ENCODE measurements around the gene CDK17.
"Not testable (repeated sequence)": the region's sequence is repeated elsewhere in the genome, so short reads cannot be mapped to it uniquely, and the experiment has no call there.

Gene CDK17

GRCh38 chr12:96404696-96405095 lies 4.5 kb upstream of the CDK17 start:
- Histone ChIP-seq H3K79me1 (ENCODE audit: low read length) (no peaks in the 10 kb centered on the region), H3K23ac (ENCODE audit: low read length) (no peak overlapping the region), H2BK15ac (replicated peaks; ENCODE audit: low read depth) (no peak overlapping the region), H3K9ac (ENCODE audit: low read length) (no peak overlapping the region), H3K56ac (ENCODE audit: low read length) (no peak overlapping the region), H2AK5ac (ENCODE audit: low read length) (no peak overlapping the region), H4K5ac (ENCODE audit: low read length) (no peak overlapping the region), H2BK5ac (ENCODE audit: low read length) (no peak overlapping the region), H4K8ac (ENCODE audit: low read depth, low read length) (no peak overlapping the region), H3K36me3 (ENCODE audit: control insufficient read depth, insufficient read depth, low read length) (no peaks in the 10 kb centered on the region), H3K4me1 (ENCODE audit: control insufficient read depth, low read depth, low read length) (peaks cover 3% of the 10 kb centered on the region), H3K4me3 (ENCODE audit: low read length) (no peak overlapping the region), H3K18ac (ENCODE audit: low read length) (no peak overlapping the region), H2BK120ac (ENCODE audit: low read depth, low read length) (no peak overlapping the region), H3K27ac (ENCODE audit: low read depth, low read length) (no peak overlapping the region), H3K4me2 (ENCODE audit: low read length) (no peak overlapping the region), H3K79me2 (ENCODE audit: control insufficient read depth, insufficient read depth, low read length) (no peaks in the 10 kb centered on the region), H3K4ac (ENCODE audit: low read depth, low read length) (no peak overlapping the region), H3K27me3 (ENCODE audit: insufficient read depth, low read length, poor library complexity) (no peaks in the 10 kb centered on the region)
- DNase-seq, result no peak
- no CpG with 5 or more reads among the region's 3 CpGs for WGBS (ENCODE audit: extremely low coverage, insufficient coverage, low lambda C conversion rate)

GRCh38 chr12:96403870-96404269 lies 3.6 kb upstream of the CDK17 start:
- no peaks in the 10 kb centered on the region for H3K36me3 ChIP-seq (ENCODE audit: control insufficient read depth, insufficient read depth, low read length)
- no peak overlapping the region for H2AK5ac ChIP-seq (ENCODE audit: low read length)
- no peak overlapping the region for H4K5ac ChIP-seq (ENCODE audit: low read length)
- H3K27me3 ChIP-seq (ENCODE audit: insufficient read depth, low read length, poor library complexity), result no peaks in the 10 kb centered on the region
- no CpG with 5 or more reads among the region's 1 CpG for WGBS (ENCODE audit: extremely low coverage, insufficient coverage, low lambda C conversion rate)
- H3K79me2 ChIP-seq (ENCODE audit: control insufficient read depth, insufficient read depth, low read length), result peaks cover 6% of the 10 kb centered on the region
- H2BK120ac ChIP-seq (ENCODE audit: low read depth, low read length), result no peak overlapping the region
- H2BK5ac ChIP-seq (ENCODE audit: low read length), result no peak overlapping the region
- H3K4ac ChIP-seq (ENCODE audit: low read depth, low read length), result no peak overlapping the region
- H4K8ac ChIP-seq (ENCODE audit: low read depth, low read length), result no peak overlapping the region
- H3K23ac ChIP-seq (ENCODE audit: low read length), result no peak overlapping the region
- H3K4me1 ChIP-seq (ENCODE audit: control insufficient read depth, low read depth, low read length), result peaks cover 3% of the 10 kb centered on the region
- H3K18ac ChIP-seq (ENCODE audit: low read length), result no peak overlapping the region
- no peak overlapping the region for H3K27ac ChIP-seq (ENCODE audit: low read depth, low read length)
- no peak overlapping the region for H3K56ac ChIP-seq (ENCODE audit: low read length)
- no peak for DNase-seq
- H3K4me3 ChIP-seq (ENCODE audit: low read length), result no peak overlapping the region
- no peak overlapping the region for H3K9ac ChIP-seq (ENCODE audit: low read length)
- H3K79me1 ChIP-seq (ENCODE audit: low read length), result peaks cover 2% of the 10 kb centered on the region
- H3K4me2 ChIP-seq (ENCODE audit: low read length), result no peak overlapping the region
- H2BK15ac ChIP-seq (replicated peaks; ENCODE audit: low read depth), result no peak overlapping the region

GRCh38 chr12:96402522-96402921 lies 2.3 kb upstream of the CDK17 start:
- not testable (repeated sequence) for H3K56ac ChIP-seq (ENCODE audit: low read length); H3K27me3 ChIP-seq (ENCODE audit: insufficient read depth, low read length, poor library complexity); H2BK15ac ChIP-seq (replicated peaks; ENCODE audit: low read depth); H3K18ac ChIP-seq (ENCODE audit: low read length); H2BK5ac ChIP-seq (ENCODE audit: low read length); H4K8ac ChIP-seq (ENCODE audit: low read depth, low read length); H4K5ac ChIP-seq (ENCODE audit: low read length); H3K4ac ChIP-seq (ENCODE audit: low read depth, low read length); H3K27ac ChIP-seq (ENCODE audit: low read depth, low read length); H3K4me1 ChIP-seq (ENCODE audit: control insufficient read depth, low read depth, low read length); H3K9ac ChIP-seq (ENCODE audit: low read length); H3K36me3 ChIP-seq (ENCODE audit: control insufficient read depth, insufficient read depth, low read length); H3K79me1 ChIP-seq (ENCODE audit: low read length); H3K23ac ChIP-seq (ENCODE audit: low read length); H2AK5ac ChIP-seq (ENCODE audit: low read length); H2BK120ac ChIP-seq (ENCODE audit: low read depth, low read length); DNase-seq; H3K4me2 ChIP-seq (ENCODE audit: low read length); H3K4me3 ChIP-seq (ENCODE audit: low read length)
- WGBS (ENCODE audit: extremely low coverage, insufficient coverage, low lambda C conversion rate), result no CpG with 5 or more reads among the region's 8 CpGs
- H3K79me2 ChIP-seq (ENCODE audit: control insufficient read depth, insufficient read depth, low read length), result peaks cover 14% of the 10 kb centered on the region

GRCh38 chr12:96402061-96402460 lies 1.8 kb upstream of the CDK17 start:
- Histone ChIP-seq H3K4me2 (ENCODE audit: low read length) (no peak overlapping the region), H3K27me3 (ENCODE audit: insufficient read depth, low read length, poor library complexity) (no peaks in the 10 kb centered on the region), H3K56ac (ENCODE audit: low read length) (no peak overlapping the region), H3K23ac (ENCODE audit: low read length) (no peak overlapping the region), H4K5ac (ENCODE audit: low read length) (no peak overlapping the region), H3K36me3 (ENCODE audit: control insufficient read depth, insufficient read depth, low read length) (no peaks in the 10 kb centered on the region), H2AK5ac (ENCODE audit: low read length) (no peak overlapping the region), H4K8ac (ENCODE audit: low read depth, low read length) (no peak overlapping the region), H3K79me1 (ENCODE audit: low read length) (peaks cover 2% of the 10 kb centered on the region), H3K9ac (ENCODE audit: low read length) (no peak overlapping the region), H3K4me1 (ENCODE audit: control insufficient read depth, low read depth, low read length) (peaks cover 3% of the 10 kb centered on the region), H3K27ac (ENCODE audit: low read depth, low read length) (no peak overlapping the region), H2BK5ac (ENCODE audit: low read length) (no peak overlapping the region), H3K4ac (ENCODE audit: low read depth, low read length) (no peak overlapping the region), H2BK15ac (replicated peaks; ENCODE audit: low read depth) (no peak overlapping the region), H3K79me2 (ENCODE audit: control insufficient read depth, insufficient read depth, low read length) (peaks cover 14% of the 10 kb centered on the region), H3K18ac (ENCODE audit: low read length) (no peak overlapping the region), H3K4me3 (ENCODE audit: low read length) (no peak overlapping the region), H2BK120ac (ENCODE audit: low read depth, low read length) (no peak overlapping the region)
- DNase-seq, result peak; percentile 32
- no CpG with 5 or more reads among the region's 6 CpGs for WGBS (ENCODE audit: extremely low coverage, insufficient coverage, low lambda C conversion rate)

GRCh38 chr12:96401076-96401871 lies 1.0 kb upstream of the CDK17 start:
- peak overlapping the region; percentile 46 for H3K4me3 ChIP-seq (ENCODE audit: low read length)
- no peaks in the 10 kb centered on the region for H3K36me3 ChIP-seq (ENCODE audit: control insufficient read depth, insufficient read depth, low read length)
- H2BK5ac ChIP-seq (ENCODE audit: low read length), result no peak overlapping the region
- peaks cover 2% of the 10 kb centered on the region for H3K79me1 ChIP-seq (ENCODE audit: low read length)
- H3K27ac ChIP-seq (ENCODE audit: low read depth, low read length), result no peak overlapping the region
- H3K23ac ChIP-seq (ENCODE audit: low read length), result no peak overlapping the region
- no peak overlapping the region for H4K5ac ChIP-seq (ENCODE audit: low read length)
- H3K4me2 ChIP-seq (ENCODE audit: low read length), result peak overlapping the region; percentile 93
- H3K27me3 ChIP-seq (ENCODE audit: insufficient read depth, low read length, poor library complexity), result no peaks in the 10 kb centered on the region
- H3K79me2 ChIP-seq (ENCODE audit: control insufficient read depth, insufficient read depth, low read length), result peaks cover 14% of the 10 kb centered on the region
- peak overlapping the region; percentile 86 for H3K56ac ChIP-seq (ENCODE audit: low read length)
- peak; percentile 53 for DNase-seq
- peaks cover 3% of the 10 kb centered on the region for H3K4me1 ChIP-seq (ENCODE audit: control insufficient read depth, low read depth, low read length)
- H2BK15ac ChIP-seq (replicated peaks; ENCODE audit: low read depth), result no peak overlapping the region
- no peak overlapping the region for H2BK120ac ChIP-seq (ENCODE audit: low read depth, low read length)
- WGBS (ENCODE audit: extremely low coverage, insufficient coverage, low lambda C conversion rate), result no CpG with 5 or more reads among the region's 18 CpGs
- peak overlapping the region; percentile 46 for H3K9ac ChIP-seq (ENCODE audit: low read length)
- no peak overlapping the region for H3K4ac ChIP-seq (ENCODE audit: low read depth, low read length)
- no peak overlapping the region for H4K8ac ChIP-seq (ENCODE audit: low read depth, low read length)
- H3K18ac ChIP-seq (ENCODE audit: low read length), result no peak overlapping the region
- no peak overlapping the region for H2AK5ac ChIP-seq (ENCODE audit: low read length)

- no peak overlapping the region for H3K27ac ChIP-seq (ENCODE audit: low read depth, low read length)
- H2AK5ac ChIP-seq (ENCODE audit: low read length), result no peak overlapping the region
- no peak overlapping the region for H2BK15ac ChIP-seq (replicated peaks; ENCODE audit: low read depth)
- DNase-seq, result peak; percentile 19
- H2BK120ac ChIP-seq (ENCODE audit: low read depth, low read length), result no peak overlapping the region
- peaks cover 2% of the 10 kb centered on the region for H3K79me1 ChIP-seq (ENCODE audit: low read length)
- H3K27me3 ChIP-seq (ENCODE audit: insufficient read depth, low read length, poor library complexity), result no peaks in the 10 kb centered on the region
- H3K18ac ChIP-seq (ENCODE audit: low read length), result no peak overlapping the region
- H3K4me2 ChIP-seq (ENCODE audit: low read length), result peak overlapping the region; percentile 93
- WGBS (ENCODE audit: extremely low coverage, insufficient coverage, low lambda C conversion rate), result no CpG with 5 or more reads among the region's 20 CpGs
- no peak overlapping the region for H3K4ac ChIP-seq (ENCODE audit: low read depth, low read length)
- H3K4me3 ChIP-seq (ENCODE audit: low read length), result peak overlapping the region; percentile 46
- H3K4me1 ChIP-seq (ENCODE audit: control insufficient read depth, low read depth, low read length), result peaks cover 3% of the 10 kb centered on the region
- H3K23ac ChIP-seq (ENCODE audit: low read length), result no peak overlapping the region
- H2BK5ac ChIP-seq (ENCODE audit: low read length), result no peak overlapping the region
- peak overlapping the region; percentile 86 for H3K56ac ChIP-seq (ENCODE audit: low read length)
- no peaks in the 10 kb centered on the region for H3K36me3 ChIP-seq (ENCODE audit: control insufficient read depth, insufficient read depth, low read length)
- H3K9ac ChIP-seq (ENCODE audit: low read length), result peak overlapping the region; percentile 46
- H3K79me2 ChIP-seq (ENCODE audit: control insufficient read depth, insufficient read depth, low read length), result peaks cover 19% of the 10 kb centered on the region
- no peak overlapping the region for H4K5ac ChIP-seq (ENCODE audit: low read length)
- H4K8ac ChIP-seq (ENCODE audit: low read depth, low read length), result no peak overlapping the region
Observed at GRCh38 chr12:96400631-96401075, 414 bp upstream of the CDK17 start.

Data from mesendoderm (in vitro differentiated cells).